GM12872 (cell line): ENCODE results near the gene ZNF398.

Experiments used
- TF ChIP-seq, protein P1 (sequence below): IDR thresholded peaks from 3 replicates; pipeline ENCODE4 v1.5.1; 2011; ENCODE audit warnings: low read depth, mild to moderate bottlenecking, low read length, moderate library complexity; ENCODE audit not compliant: insufficient read depth

Gene ZNF398

DNA sequence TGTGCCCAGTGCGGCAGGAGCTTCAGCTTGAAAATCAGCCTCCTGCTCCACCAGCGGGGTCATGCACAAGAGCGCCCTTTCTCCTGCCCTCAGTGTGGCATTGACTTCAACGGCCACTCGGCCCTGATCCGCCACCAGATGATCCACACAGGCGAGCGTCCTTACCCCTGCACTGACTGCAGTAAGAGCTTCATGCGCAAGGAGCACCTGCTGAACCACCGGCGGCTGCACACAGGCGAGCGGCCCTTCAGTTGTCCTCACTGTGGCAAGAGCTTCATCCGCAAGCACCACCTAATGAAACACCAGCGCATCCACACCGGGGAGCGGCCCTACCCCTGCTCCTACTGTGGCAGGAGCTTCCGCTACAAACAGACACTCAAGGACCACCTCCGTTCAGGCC, 32.0 kb downstream of the ZNF398 start:
- TF ChIP-seq, protein P1, sequence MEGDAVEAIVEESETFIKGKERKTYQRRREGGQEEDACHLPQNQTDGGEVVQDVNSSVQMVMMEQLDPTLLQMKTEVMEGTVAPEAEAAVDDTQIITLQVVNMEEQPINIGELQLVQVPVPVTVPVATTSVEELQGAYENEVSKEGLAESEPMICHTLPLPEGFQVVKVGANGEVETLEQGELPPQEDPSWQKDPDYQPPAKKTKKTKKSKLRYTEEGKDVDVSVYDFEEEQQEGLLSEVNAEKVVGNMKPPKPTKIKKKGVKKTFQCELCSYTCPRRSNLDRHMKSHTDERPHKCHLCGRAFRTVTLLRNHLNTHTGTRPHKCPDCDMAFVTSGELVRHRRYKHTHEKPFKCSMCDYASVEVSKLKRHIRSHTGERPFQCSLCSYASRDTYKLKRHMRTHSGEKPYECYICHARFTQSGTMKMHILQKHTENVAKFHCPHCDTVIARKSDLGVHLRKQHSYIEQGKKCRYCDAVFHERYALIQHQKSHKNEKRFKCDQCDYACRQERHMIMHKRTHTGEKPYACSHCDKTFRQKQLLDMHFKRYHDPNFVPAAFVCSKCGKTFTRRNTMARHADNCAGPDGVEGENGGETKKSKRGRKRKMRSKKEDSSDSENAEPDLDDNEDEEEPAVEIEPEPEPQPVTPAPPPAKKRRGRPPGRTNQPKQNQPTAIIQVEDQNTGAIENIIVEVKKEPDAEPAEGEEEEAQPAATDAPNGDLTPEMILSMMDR: no peak

DNA sequence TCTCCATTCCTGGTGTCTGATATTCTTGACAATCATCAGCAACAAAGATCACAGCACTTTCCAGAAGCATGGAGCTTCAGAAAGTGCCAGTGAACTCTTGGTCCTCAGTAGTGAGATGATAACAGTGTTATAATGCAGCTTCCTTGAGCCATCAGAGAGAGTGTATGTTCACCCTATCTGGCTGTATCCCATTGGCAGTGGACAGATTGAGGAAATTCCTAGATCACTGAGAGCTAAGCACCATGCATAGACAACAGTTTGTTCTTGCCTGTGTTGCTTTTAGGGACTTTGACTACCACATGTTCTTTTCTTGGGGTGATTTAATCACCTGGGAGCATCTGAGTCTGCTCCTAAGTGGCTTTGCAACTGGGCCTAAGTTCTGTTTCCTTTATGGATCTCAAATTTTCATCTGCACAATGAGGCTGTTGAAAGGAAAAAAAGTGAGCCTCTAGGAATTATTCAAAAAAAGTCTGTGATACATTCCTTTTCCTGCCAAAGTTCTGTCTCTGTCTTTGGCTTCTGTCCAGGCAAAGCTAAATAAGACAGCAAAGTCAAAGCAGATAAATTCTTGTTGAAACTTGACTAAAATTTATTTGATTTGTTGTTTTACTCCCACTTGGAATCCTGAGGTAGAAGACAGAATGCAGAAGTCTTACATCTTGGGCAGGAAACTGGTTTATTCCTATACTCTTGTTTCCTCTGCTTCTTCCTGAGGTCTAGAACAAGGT, 33.6 kb downstream of the ZNF398 start:
- TF ChIP-seq, protein P1: no peak

DNA sequence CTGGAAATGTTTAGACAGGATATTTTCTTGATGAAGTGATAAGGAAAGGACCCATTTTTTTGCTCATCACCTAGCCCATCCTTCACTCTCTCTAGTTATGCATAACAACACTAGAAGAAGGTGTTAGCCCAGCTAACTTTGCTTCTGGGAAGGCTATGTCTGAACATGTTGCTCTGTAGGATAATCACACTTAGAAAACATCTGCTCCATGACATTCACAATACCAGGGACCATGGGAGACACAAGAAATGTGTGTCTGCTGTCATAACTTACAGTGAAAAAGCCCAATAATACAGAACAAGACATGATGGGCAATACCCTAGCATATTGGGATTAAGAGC, 34.2 kb downstream of the ZNF398 start:
- TF ChIP-seq, protein P1: no peak

DNA sequence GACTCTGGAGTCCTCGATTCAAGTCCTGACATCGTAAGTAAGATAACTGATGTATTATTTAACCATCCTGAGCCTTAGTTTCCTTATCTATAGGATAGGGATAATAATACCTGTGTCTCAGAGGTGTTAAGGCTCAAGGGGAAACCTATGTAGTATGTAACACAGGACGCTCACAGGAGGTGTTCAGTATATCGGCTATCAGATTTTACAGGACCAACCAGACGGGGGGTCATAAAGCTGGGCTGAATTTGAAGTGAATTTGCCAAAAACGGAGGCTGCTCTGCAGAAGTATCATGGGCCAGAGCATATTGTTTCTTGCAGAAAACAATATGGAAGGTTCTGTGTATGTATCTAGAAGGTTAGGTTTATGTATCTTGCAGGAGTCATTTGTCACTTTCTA, 37.0 kb downstream of the ZNF398 start:
- TF ChIP-seq, protein P1: no peak

DNA sequence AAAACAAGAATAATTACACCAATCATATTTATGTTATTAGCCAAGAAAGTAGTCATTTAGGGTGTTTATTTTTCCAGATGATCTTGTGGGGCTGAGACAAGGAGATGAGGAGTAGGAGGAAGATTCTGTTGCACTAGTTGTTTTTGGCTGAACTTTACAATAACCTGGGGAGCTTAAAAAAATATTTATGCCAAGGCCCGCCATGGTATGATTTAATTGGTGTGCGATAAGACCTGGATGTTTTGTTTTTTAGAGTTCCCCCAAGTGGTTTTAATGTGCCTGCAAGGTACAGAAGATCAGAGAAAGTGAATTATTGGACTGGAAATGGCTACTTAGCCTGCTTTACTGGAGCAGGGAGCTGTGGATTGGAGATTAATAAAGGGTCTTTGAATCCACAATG, 41.0 kb downstream of the ZNF398 start:
- TF ChIP-seq, protein P1: no peak

DNA sequence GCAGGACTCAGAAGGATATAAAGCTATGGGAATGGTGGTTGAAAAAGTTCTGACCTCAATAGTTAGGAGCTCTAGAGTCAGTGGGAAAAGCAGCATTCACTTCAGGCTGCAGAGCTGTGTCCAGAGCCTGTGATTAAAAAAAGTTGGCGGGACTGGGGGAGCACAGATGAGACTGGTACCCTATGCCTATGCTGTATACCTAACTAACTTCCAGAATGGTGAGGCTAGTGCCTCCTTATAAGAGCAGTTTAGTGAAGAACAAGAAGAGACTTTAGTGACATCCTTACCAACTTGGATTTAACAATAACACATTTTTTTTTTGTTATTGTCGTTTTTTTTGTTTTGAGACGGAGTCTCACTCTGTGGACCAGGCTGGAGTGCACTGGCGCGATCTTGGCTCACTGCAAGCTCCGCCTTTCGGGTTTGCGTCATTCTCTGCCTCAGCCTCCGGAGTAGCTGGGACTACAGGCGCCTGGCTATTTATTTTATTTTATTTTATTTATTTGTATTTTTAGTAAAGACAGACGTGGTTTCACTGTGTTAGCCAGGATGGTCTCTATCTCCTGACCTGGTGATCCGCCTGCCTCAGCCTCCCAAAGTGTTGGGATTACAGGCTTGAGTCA, 41.5 kb downstream of the ZNF398 start:
- TF ChIP-seq, protein P1: no peak

DNA sequence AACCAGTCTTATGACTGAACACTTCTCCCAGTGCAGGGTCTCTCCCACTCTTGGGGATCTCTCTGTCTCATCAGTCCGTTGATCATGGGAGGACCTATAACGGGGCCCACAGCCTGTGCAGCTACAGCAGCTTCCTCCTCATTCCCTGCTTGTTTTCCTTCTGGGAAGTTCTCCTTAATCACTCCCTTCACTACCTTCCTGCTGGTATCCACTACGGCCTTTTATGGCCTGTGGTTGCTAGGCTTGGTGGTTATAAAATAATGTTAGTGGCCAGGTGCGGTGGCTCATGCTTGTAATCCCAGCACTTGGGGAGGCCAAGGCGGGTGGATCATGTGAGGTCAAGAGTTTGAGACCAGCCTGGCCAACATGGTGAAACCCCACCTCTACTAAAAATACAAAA, 44.6 kb downstream of the ZNF398 start:
- TF ChIP-seq, protein P1: no peak
